GM19463 (cell line): ENCODE measurements around the gene CCDC121.

Experiments used
- ATAC-seq: cut with Tn5 transposase; IDR thresholded peaks from one replicate; pipeline ENCODE4 v1.9.1; 2021; ENCODE audit warnings: mild to moderate bottlenecking, moderate library complexity; ENCODE audit not compliant: unreplicated experiment

The CCDC121 gene, protein sequence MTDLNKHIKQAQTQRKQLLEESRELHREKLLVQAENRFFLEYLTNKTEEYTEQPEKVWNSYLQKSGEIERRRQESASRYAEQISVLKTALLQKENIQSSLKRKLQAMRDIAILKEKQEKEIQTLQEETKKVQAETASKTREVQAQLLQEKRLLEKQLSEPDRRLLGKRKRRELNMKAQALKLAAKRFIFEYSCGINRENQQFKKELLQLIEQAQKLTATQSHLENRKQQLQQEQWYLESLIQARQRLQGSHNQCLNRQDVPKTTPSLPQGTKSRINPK

DNA sequence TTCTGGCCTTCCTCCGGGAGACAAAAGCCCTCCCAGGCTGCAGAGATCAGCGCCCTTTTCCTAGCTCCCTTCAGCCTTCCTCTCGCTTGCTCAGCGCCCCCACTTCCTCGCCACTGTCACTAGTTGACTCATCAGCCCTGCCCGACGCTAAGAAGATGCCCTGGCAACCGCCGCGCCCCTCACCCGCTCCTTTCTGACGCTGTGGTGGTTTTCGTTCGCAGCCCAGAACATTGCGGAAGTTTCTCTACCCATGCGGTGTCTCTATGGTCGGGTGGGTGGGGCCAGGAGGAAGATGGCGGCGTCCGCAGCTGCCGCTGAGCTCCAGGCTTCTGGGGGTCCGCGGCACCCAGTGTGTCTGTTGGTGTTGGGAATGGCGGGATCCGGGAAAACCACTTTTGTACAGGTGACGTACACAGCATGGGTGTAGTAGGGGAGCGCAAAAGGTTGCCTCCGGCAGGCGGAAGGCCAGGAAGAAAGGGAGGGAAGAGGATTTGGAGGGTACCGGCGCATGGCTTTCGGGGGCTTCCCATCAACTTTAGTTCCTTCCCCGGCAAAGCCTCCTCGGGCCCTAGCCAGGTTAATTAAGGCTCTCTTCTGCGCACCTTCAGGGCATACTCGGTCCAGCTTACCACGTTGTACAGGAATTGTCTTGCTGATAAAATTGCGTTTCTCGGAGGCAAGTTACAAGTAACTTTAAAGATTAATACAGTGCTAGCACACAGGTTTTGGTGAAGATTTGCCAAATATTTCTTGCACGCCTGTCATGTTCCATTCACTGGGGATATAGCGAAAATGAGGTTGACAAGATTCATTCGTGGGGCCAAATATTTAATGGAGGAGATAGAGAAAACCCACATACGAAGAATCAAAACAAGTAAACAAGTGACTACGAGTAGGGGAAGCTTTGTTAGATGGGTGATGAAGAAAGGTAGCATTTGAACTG lies at the start of gene CCDC121, which contains the start of gene GPN1:
CCDC121 (minus strand) TSS at position 246 of the 943 bp plus-strand sequence. CDS start 1,213 bp downstream, outside the sequence.
GPN1 (plus strand) TSS at position 284 of the 943 bp plus-strand sequence; CDS start at position 293, 9 bp downstream.
- peak; percentile 99 for ATAC-seq

DNA sequence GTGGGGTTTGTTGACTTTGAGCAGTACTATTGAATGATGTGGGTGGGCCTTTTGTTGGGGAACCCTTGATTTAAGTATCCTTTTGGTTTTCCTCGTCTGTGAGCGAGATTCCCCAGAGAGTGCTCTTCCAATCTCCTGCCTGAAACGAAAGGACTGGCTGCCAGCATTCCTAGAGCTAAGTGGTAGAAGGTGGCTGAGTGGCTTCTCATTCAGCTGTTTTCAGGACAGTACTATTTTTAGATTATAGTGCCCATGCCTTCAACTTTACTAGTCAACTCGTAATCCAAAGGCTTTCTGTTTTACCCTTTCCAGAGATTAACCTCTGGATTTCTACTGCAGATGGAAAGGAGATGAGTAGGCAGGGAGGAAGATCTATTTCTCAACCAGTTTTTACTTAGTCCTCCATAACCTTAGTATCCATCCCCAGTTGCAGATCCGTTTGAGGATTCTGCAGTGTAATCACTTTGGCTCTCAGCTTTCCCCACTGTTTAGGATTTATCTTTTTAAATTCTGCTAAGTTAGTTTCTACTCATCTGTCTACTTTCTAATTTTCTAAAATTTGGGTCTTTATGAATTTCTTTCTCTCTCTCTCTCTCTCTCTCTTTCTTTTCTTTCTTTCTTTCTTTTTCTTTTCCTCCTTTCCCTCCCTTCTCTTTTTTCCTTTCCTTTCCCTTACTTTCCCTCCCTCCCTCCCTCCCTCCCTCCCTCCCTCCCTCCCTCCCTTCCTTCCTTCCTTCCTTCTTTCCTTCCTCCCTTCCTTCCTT lies 44.1 kb upstream of the CCDC121 start:
- no peak for ATAC-seq

DNA sequence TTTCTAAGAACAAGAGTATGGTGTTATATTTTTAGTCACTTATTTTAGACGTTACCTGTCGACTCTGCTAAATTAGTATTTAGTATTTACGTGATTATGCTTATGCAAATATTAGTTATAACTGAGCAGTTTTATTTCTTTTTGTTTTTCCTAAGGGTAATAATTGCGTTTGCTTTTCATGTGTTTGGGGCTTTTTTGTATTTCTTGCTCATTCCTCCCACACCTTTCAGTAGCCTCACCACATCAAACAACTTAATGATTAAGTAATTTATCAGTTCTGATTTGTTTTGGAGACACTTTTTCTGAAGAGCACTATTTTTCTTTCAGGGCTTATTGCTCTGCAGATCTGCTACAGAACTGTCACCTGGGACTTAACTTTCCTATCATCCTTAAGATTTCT lies 42.4 kb upstream of the CCDC121 start:
- no peak for ATAC-seq

DNA sequence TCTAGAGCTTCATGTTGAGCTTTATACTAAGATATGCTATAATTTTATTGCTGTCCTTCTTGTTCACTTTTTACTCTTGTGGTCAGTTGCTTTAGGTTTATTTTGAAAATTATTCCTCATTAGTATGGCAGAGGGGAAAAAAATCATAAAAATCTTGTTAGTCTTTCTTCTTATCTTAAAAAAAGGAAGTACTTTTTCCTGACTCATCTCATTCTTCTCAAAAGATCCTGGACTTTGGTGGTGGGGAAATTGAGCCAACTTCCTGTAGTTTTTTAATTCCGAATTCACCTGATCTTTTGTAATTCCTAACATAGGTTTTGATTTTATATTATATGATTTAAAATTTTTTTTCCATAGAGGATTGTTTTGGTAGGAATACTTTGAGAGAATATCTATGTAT lies 38.6 kb upstream of the CCDC121 start:
- ATAC-seq = no peak

DNA sequence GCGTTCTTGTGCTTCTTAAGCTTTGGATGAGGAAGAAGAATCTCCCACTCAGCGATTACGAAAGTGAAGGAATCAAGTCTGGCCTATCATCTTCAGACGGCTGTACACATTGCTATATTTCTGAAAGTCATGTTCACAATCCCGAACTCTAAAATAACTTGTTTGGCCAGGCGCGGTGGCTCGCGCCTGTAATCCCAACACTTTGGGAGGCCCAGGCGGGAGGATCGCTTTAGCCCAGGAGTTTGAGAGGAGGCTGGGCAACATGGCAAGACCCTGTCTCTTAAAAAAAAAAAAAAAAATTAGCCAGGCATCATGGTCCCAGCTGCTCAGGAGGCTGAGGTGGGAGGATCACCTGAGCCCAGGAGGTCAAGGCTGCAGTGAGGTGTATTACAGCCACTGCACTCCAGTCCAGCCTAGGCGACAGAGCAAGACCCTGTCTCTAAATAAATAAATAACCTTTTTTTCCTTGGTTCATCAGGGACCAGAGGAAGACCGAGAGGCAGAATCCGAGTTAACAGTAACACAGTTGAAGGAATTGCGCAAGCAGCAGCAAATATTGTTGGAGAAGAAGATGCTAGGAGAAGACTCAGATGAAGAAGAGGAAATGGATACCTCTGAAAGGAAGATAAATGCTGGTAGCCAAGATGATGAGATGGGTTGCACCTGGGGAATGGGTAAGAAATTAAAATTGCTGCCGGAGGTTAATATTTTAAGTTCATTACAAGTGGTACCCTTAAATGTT lies 36.0 kb upstream of the CCDC121 start:
- no peak for ATAC-seq

DNA sequence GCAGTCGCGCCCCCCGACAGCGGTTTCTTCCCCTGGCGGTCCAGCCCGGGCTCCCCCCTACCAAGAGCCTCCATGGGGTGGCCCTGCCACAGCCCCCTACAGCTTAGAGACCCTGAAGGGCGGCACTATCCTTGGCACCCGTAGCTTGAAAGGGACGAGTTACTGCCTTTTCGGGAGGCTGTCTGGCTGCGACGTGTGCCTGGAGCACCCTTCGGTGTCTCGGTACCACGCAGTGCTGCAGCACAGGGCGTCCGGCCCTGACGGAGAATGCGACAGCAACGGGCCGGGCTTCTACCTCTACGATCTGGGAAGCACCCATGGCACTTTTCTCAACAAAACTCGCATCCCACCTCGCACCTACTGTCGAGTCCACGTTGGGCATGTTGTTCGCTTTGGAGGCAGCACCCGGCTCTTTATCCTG lies 35.4 kb upstream of the CCDC121 start:
- ATAC-seq = no peak

DNA sequence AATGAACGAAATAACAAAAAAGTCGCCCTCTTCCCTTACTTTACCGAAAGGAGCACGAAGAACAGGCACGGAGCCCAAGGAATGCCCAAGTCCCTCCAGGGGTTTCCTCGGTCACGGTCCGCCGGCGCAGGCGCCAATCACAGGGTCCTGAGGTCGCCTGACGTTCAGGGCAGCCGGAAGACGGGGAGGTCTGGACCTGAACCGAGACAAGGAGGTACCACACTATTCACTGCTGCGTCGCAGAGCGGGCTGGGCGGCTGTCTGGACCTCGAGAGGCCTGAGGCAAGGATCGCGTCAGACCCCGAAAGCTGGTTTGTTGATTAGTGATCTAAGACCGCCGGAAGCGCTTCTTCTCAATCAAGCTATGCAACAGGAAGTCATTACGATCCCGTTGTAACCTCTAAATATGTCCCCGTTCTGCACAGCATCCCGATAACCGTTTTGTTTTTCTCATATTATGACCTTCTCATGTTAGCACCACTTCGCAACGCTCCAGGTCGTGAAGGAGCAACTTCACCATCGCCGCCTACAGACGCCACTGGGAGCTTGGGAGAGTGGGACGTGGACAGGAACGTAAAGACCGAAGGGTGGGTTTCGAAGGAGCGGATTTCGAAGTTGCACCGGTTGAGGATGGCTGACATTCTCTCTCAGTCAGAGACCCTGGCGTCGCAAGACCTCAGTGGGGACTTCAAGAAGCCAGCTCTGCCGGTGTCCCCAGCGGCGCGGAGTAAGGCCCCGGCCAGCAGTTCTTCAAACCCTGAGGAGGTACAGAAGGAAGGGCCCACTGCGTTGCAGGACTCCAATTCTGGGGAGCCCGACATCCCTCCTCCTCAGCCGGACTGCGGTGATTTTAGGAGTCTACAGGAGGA lies 34.7 kb upstream of the CCDC121 start, which contains the start of the genes SLC4A1AP and SUPT7L:
SLC4A1AP (plus strand) TSS at position 605 of the 869 bp plus-strand sequence; CDS start at position 631, 26 bp downstream.
SUPT7L (minus strand) TSS at position 330 of the 869 bp plus-strand sequence. CDS start 1,422 bp downstream, outside the sequence.
- ATAC-seq = peak; percentile 78

DNA sequence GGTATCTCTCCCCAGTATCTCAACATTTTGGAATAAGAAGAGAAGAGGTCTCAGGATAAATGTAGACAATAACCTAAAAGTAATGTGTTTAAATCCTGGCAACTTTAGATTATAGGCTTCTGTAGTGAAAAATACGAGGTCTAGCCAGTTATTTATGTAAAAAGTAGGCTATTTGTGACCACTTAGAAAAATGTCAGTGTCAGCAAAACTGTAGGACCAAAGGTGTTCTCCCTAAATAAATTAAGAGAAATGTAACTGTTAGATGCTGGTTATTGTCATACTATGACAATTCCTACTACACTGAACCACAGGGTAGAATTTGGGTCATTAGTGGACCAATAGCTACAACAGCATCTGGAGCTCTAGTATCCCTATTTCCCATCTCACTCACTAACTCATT lies 32.6 kb upstream of the CCDC121 start:
- no peak for ATAC-seq

DNA sequence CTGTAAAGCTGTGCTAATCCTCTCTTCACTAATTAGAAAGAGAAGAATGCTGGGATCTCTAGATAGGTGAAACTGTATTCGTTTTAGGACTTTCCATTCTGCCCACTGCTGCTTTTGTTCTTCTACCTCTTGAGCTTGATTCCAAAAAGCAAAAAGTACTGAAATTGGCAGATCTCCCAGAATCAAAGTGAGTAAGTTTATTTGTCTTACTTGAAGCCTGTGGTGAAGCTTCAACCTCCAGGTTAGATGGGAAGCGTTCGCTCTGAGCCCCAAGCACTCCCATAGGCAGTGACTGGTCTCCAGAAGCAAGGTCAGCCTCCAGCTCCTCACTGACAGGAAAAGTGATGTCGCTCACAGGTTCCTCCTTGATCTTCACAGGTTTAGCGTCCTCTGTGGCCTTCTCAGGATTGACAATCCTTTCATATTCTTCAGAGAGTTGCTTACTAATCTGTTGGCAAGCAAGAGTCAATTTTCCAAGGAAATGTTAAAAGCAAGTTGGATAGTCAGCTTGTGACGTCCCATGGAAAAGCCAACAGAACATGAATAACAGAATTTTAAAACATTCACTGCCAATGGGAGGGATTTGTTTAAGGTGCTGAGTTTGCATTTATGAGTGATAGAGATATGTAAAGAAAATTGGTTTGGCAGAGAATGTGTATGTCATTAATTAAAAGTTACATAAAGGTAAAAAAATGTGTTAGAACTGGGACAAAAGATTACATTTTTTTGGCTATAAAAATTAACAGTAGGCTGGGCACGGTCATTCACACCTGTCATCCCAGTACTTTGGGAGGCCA lies 26.5 kb upstream of the CCDC121 start:
- ATAC-seq = no peak

DNA sequence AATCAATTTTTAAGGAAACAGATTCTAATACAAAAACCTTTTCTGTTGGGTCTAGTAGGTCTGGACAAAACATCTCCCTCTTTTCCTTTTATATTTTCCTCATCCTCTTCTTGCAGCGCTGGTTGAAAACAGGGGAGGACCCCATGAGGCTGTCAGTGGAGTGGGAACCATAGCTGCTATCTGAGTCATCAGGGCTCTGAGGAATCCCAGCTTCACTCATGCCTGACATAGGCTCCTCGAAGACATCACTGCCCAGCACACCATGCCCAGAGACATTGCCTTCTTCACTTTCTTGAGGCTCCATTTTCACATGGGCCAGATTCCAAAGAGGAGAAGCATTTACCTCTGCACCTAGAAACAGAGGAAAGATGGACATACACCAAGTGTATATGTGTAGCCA lies 24.6 kb upstream of the CCDC121 start:
- ATAC-seq = no peak

DNA sequence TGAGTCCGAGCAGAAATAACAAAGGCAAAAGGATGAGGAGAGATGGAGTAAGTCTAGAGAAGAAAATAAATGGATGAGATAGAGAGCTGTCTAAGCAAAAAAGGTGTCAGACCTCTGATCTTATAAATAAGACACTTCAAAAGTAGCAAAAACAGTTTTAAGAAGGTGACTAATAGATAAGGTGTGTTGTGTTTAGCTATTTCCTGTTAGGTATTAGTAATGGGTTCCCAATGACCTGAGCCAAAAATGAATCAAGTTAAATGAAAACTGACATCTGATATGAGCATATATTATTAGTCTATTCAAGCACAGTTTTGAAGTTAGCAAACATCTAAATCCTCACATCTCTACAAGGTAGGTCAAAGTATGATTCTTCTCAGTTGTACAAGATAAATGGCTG lies 24.0 kb upstream of the CCDC121 start:
- no peak for ATAC-seq

DNA sequence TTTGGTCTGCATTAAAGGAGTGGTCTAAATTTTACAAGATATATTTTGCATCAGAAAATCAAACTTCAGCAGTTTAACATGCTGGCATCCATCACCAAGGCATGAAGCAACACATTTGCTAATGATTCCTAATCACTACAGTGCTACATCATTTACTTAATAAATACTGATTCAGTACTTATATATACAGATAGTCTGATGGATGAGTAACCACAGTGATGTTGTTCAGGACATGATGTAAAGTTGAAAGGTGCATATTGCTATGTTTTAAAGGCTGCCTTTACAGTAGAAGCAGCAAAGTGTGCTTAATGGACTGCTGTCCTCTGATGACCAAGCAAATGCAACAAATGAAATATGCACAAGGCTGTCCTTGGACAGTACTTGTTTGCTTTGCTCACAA lies 23.5 kb upstream of the CCDC121 start:
- no peak for ATAC-seq

DNA sequence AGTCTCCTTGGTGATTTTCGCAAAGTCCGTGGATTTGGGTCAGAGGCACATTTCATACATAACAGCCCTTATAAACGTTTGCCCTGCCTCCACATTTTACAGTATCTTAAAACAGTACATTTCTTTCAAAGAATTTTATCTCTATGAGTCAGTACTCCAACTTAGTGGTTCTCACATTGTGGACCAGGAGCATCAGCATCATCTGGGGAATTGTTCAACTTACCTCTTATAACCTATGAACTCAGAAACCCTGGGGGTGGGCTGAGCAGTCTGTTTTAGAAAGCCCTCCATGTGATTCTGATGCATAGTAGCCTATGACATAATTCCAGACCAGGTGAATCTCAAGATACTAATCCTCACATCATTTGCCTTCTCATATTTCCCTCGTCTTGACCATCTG lies 22.2 kb upstream of the CCDC121 start:
- ATAC-seq = no peak

DNA sequence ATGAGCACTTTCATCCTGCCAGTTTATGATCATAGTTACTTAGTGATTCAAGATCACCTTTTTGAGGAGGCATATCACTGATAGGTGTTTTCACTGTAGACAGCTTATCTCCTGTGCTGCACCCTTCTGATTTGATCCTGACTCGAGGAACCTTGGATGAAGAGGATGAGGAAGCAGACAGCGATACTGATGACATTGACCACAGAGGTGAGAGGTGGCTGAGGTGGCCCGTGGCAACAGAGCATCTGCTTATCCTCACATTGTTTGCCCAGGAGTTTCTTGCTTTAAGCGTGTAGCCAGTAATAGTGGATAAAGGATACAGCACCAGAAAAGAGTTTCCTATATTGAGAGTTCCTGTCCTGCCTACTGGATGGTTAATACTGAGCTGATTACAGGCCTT lies 18.9 kb upstream of the CCDC121 start:
- ATAC-seq = no peak

DNA sequence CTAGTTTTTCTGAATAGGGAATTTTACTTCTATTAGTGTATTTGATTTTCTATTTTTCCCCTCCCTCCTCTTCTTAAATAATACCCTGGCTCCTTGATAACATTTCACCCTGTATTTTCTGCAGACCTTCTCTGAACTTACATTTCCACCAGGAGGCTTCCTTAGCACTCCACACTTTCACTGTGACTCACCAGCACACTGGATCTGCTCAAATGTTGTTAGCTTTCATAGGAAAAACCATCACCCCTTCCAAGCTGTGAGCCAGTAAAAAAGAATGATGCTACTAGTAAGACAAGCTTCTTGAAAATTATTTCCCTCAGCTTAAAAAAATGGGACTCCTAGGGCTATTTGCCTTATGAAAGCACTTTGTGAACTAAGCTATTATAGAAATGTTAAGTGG lies 18.5 kb upstream of the CCDC121 start:
- ATAC-seq = no peak

DNA sequence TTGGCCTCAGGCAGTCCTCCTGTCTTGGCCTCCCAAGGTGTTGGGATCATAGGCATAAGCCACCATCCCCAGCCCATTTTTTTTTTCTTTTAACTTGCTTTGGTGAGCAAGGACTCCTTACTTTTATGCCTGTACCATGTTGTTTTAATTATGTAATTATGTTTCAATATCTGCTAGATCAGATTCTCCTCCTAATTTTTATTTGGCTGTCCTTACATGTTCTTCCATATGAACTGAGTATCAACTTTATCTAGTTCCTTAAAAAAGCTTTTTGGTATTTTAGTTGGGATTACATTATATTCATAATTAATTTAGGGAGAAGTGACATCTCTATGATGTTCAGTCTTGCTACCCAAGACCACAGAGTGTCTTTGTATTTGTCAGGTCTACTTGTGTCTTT lies 16.4 kb upstream of the CCDC121 start:
- no peak for ATAC-seq

DNA sequence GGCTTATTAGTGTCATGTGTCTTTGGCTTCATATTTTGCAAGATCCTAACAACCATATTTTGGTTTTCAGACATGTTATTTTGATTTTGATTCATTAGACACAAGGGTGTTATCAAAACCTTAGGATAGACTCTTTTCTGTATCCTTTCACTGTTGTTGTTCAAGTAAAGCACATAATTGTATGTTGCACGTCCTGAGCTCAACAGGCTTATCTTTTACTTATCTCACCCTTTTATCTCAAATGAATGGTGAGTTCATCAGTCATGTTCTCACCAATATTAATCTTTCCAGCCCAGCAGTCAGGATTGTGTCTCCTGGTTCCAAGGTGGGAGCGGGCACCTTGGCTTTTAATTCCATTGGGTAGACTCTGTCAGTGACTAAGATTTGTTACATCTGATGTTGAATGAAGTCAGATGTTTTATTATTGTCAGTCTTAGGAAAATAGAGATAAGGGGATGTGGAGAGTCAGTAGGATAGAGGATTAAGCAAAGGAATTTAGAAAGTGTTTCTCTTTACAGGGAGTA lies 12.0 kb upstream of the CCDC121 start:
- no peak for ATAC-seq

DNA sequence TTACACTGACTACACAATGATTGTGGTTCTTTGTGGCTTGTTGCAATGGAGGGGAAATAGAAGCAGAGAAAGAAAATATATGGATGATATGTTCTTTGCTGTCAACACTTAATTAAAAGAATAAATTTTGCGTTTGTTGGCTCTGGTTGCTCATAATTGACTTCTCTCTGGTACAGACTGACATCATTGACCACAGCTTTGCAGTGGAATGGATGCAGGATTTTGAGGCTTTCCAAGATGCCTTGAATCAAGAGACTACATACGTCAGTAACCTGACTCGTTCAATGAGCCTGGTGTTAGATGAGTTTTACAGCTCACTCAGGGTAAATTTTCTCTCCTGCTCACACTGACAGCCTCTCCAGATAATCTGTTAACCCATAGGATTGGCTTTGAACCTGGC lies 9.9 kb upstream of the CCDC121 start:
- no peak for ATAC-seq
